H1 (cell line): ENCODE data around the gene MGAT5B.
"Not testable (repeated sequence)": the region's sequence is repeated elsewhere in the genome, so short reads cannot be mapped to it uniquely, and the experiment has no call there.

Experiments used
- CTCF ChIP-seq, 3 experiments: IDR thresholded peaks; 1 replicate in 2 of 3; 2 replicates in 1 of 3; pipeline versions ENCODE4 v1.5.1 to v1.6.1; 2011; ENCODE audit warnings: low read length in 3 of 3, mild to moderate bottlenecking in 3 of 3, inconsistent platforms in 2 of 3, low read depth in 1 of 3, moderate library complexity in 1 of 3; ENCODE audit not compliant: insufficient read depth in 1 of 3; ENCODE audit errors: control extremely low read depth in 1 of 3
- POLR2A ChIP-seq, 2 experiments: IDR thresholded peaks; 1 replicate in 1 of 2; 2 replicates in 1 of 2; pipeline ENCODE4 v1.6.1; 2011; ENCODE audit warnings: low read depth in 2 of 2, low read length in 2 of 2, mild to moderate bottlenecking in 2 of 2; ENCODE audit errors: control extremely low read depth in 1 of 2
- RXRA ChIP-seq: IDR thresholded peaks from 2 replicates; pipeline ENCODE4 v1.6.1; 2011; ENCODE audit warnings: low read depth, mild to moderate bottlenecking, low read length, moderate library complexity; ENCODE audit not compliant: insufficient read depth
- SRF ChIP-seq: IDR thresholded peaks from 2 replicates; pipeline ENCODE4 v1.6.1; 2011; ENCODE audit warnings: mild to moderate bottlenecking, low read depth, low read length, moderate library complexity
- ZNF274 ChIP-seq: IDR thresholded peaks from 2 replicates; pipeline ENCODE4 v1.7.0; 2012; ENCODE audit warnings: low read length, borderline replicate concordance; ENCODE audit errors: extremely low read depth

DNA sequence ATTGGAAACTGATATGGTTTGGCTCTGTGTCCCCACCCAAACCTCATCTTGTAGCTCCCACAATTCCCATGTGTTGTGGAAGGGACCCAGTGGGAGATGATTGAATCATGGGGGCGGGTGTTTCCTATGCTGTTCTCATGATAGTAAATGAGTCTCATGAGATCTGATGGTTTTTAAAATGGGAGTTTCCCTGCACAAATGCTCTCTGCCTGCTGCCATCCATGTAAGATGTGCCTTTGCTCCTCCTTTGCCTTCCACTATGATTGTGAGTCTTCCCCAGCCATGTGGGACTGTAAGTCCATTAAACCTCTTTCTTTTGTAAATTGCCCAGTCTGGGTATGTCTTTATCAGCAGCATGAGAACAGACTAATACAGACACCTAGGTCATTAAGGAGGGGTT, 109.8 kb downstream of the MGAT5B start:
- TF ChIP-seq POLR2A (IDR thresholded peaks at IDR 0.05; ENCODE audit: control extremely low read depth in 1 of 2, low read depth in 2 of 2, low read length in 2 of 2); CTCF (IDR thresholded peaks at IDR 0.05; ENCODE audit: control extremely low read depth in 1 of 3, insufficient read depth in 1 of 3, low read depth in 1 of 3, low read length in 3 of 3); RXRA; SRF; ZNF274: not testable (repeated sequence)
